CD4-positive, alpha-beta T cell treated with Interleukin-15 for 4 hours (primary cell): ENCODE data around the gene CACNA1C.

Experiments used
- DNase-seq: peaks from one replicate; pipeline ENCODE4 v3.0.0-alpha.2; 2020; ENCODE audit warnings: low spot score

The CACNA1C gene

DNA sequence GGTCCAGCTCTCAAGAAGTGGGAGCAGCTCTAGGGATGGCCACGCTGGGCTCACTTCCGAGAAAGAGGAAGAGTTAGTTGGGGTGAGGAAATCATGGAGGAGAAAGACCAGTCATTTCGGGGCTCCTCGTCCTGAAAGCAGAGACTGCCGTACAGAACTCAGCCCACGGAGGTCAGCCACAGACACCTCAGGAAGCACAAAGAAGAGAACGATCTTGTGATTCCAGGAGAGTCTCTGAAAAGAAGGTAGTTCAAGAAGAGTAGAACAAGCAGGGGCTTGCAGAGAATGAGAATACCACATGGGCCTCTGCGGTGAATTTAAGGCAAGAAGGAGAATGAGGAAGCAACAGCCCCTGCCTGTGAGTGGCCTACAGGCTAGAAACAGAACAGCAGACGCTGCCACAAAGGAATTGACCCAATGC lies 311.9 kb downstream of the CACNA1C start:
- no peak for DNase-seq

DNA sequence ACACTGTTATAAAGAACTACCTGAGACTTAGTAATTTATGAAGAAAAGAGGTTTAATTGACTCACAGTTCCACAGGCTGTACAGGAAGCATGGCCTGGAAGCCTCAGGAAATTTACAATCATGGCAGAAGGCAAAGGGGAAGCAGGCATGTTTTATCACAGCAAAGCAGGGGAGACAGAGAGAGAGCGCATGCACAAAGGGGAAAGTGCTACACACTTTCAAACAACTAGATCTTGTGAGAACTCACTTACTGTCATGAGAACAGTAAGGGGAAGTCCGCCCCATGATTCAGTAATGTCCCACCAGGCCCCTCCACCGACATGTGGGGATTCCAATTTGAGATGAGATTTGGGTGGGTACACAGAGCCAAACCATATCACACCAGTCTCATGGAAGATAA lies 313.9 kb downstream of the CACNA1C start:
- DNase-seq = no peak

DNA sequence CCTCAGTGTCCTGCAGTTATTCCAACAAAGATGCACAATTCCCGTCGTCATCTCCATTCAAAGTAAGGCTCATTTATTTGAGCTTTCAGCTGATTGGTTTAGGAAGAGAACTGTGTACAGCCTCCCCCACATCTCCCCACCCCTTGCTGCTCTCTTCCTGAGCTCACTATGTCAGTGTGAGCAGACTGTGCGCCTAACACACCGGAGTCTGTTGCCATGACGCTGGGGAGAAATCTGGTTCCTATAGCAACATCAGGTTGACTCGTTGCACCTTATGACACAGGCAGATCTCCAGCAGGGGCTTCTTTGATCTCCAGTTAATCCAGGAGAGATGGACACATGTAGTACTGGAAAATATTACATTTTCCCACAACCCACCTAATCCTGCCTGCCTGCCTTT lies 319.4 kb downstream of the CACNA1C start:
- DNase-seq = no peak

DNA sequence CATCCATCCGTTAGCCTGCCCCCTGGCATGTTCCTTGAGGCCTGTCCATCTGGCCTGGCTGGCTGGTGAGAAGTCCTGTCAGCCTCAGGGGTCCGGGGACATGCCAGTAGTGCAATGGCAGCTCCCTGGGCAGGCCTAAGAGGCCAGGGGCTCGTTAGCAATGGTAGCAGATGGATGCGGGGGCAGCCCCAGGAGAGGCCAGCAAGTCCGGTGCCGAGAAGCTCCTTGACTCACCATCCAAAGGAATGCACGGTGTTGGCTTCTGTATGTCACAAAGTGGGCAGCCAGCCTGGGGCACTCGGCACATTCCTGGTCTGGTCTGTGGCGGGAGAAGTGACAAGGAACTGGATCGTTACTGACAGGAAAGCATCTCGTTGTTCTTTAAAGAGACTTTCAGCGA lies 319.9 kb downstream of the CACNA1C start:
- no peak for DNase-seq

DNA sequence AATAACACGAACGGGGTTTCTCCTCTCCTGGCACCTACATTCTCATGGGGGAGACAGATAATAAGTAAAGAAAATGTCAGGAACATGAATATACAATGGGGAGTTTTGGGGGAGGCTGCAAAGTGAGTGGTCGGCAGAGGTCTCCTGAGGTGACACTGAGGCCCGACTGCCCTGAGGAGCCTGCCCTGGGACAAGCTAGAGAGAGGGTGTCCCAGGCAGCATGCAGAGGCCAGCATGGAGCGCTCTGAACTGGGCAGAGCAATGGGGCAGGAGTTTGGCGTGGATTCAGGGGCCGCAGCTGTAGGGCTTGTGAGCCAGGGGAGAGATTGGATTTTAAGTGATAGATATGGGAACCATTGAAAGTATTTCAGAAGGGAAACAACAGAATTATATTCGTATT lies 320.5 kb downstream of the CACNA1C start:
- no peak for DNase-seq

DNA sequence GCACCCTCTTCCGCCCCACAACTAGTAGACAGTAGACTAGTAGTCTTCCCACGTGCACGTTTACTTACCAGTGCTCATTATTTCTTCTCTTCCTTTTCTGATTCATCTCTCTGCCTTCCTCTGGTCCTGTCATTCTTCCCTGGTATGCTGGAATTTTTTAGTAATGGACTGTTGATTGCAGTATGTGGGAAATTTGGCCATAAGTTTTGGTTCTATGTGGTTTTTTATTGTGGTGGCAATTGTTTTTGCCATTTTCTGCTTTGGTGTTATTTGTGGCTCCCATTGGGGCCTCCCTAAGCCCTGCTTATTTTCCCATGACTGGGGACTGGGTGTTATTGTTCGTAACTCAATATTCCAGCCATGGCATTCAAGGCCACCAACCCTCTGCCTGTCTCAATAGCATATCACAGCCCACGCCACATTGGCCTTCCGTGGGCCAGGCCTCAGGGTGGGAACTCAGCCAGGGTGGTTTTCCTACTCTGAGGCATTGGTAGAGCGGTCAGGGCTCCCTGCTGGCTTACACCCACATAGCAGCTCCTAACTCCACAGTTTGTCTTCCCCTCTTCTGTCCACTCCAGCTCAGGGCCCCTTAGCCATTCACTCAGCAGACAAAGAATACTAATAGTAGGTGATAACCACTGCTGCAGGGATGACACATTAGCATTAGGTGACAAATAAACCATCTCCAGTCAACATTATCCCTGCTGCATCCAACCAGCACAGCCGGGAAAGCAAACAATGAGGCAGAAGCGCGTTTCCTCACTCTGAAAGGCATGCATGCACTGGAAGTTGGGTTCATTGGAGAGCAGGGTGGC lies 321.5 kb downstream of the CACNA1C start:
- no peak for DNase-seq

DNA sequence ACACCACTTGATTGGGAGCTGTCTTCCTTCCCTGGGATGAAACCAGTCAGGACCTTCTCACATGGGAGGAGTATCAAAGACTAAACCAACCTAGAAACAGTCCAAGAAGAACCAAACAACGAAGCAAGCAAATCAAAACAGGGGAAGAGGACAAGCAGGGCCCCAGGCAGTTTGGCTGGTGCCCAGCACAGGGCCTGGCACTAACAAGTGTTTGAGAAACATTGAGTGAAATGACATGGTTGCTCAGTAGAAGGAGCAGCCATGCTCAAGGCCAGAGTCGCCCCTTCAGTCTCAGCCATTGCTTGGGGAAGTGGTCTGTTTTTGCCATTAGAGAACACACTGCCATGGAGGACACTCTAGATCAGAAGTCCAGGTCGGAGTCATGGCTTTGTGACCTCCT lies 323.1 kb downstream of the CACNA1C start:
- no peak for DNase-seq

DNA sequence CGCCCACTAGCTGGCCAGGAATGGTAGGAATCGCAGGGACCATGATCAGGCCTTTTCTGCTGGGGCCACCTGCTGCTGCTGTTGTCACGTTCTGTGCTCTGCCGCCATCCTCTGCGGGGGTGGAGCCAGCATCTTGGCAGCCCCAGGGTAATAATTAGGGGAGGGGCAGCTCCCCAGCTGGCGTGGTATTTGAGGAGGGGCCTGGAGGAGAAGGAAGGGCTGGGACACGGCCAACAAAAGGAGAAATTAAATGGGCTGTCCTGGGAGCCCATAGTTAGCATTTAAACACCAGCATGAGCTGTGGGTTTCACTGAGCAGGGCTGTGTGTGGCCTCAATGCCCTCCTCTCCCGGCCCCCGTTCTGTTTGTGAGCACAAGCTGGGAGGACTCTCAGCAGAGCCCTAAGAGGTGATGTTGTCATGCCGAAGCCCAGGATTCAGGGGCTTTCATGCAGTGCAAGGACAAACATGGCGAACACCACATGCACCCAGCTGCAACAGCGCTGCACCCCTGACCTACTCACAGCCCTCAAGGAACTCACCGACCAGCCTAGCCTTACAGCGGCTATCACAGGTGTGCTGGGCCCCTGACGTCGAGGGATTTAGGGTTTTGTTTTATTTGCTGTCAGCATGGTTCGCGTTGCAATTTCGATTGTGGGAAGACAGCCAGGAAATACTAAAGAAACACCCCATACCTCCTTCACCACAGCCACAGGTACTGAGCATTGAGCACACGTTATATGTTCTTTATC lies 324.3 kb downstream of the CACNA1C start:
- no peak for DNase-seq

DNA sequence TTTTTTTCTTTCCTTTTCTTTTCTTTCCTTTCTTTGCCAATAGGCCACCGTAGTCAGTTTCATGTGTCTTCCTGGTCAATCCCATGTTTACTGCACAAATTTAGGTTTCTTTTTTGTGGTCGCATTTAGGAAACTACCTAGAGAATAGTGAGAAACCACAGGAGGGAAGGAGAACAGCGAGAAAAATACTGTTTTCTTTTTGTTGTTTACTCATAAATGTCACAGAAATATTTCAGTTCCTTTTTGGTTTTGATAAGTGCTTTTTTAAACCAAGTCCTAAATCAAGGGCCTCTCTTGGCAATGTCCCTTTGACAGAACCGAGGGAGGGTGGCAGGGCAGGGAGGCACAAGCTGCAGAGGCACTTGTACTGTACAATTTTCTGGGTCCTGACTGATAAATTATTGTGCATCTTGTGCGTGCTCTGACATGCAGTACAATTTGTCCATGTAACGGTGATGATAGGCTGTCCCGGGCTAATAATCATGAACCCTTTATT lies 326.1 kb downstream of the CACNA1C start:
- no peak for DNase-seq

DNA sequence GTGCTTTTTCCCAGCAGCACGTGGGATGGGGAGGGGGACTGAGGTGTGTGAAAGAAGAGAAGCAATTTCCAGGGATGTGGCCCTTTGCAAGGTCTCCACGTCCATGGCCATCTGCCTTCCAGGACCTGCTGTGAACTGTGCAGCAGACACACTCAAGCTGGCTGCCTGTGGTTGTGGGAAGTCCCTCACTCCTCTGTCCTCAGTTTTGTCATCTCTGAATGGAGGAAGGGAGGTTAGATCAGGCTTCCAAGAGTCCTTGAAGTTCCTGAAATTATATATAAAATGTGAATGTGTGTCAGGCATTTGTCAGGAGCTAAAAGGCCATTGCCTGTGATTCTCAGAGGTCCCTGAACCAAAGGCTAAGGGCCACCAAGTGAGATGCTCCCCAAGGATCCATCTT lies 328.2 kb downstream of the CACNA1C start:
- DNase-seq = no peak

DNA sequence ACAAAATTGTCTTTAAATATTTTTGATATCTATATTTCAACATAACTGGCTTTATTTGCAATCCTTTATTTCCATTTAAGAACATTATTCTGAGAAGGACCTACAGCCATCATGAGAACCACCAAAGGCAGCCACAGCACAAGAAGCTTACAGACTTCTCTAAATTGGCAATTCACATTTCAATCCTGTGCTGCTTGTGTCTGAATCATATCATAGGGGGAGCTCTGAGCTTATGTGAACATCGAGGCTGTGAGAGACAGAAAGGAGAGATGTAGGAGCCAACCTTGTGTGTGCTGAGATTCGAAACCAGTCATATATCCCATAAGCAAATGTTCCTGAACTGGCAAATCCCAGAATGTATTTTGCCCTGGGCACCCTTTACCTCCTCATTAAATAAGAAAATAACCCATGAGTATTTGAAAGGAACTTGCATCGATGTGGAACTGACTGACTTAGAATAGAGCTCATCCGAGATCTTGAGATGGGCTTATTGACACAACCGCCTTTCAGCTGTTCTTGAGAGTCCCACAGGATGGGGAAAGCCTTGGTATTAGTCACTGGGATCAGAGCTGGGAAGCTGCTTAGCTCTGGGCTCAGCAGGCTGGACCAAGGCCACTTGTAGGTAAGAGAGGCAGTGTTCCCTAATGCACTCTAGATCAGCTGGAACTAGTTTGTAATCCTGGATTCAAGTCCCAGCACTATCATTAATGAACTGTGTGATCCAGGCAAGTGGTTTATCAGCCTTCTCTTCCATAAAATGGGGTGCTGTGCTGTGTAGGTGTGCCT lies 329.8 kb downstream of the CACNA1C start:
- DNase-seq = no peak

DNA sequence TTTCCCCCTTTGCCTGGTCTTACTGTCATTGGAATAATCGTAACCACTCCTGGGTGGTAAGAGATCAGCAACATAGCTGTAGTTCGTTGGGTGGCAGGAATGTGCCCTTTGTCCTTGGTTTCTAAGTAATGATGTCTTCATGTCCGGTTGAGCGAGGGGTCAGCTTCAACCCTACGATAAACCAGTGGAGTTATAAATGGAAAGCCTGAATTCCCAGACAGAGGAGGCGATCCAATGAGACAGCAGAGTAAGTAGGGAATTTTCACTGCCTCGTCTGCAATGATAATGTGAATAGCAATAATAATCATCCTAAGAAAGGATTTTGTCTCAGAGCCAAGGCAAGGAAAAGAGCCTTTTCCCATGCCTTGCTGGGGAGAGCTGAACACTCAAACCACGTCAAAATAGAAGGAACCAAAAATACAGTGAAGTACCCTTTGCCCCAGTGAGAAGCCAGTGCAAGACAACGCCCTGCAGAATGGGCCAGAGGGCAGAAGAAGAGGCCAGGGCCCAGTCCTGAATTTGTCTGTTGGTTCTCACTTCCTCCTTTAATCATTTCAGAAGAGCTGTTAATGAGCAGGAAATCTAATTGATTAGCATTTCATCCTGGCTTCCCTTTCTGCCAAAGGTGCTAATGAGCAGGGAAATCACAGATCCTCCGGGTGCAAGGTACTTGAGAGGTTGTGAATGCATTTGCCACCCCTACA lies 330.7 kb downstream of the CACNA1C start:
- no peak for DNase-seq

DNA sequence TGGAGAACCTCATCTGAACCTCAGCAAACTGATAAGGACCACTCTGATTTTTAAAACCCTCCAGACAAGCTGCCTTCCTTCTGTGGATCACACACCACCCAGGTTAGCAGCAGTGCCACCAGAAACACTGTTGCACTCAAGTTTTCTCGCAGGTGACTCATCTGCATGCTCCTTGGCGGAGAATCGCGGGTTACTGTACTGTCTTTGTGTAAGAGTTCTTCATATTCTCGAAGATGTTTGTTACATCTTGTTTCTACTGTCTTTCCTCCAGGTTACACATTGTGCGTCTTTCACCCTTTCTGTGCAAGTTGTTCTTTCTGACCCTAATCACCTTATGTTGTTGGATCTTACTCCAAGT lies 331.2 kb downstream of the CACNA1C start:
- no peak for DNase-seq

DNA sequence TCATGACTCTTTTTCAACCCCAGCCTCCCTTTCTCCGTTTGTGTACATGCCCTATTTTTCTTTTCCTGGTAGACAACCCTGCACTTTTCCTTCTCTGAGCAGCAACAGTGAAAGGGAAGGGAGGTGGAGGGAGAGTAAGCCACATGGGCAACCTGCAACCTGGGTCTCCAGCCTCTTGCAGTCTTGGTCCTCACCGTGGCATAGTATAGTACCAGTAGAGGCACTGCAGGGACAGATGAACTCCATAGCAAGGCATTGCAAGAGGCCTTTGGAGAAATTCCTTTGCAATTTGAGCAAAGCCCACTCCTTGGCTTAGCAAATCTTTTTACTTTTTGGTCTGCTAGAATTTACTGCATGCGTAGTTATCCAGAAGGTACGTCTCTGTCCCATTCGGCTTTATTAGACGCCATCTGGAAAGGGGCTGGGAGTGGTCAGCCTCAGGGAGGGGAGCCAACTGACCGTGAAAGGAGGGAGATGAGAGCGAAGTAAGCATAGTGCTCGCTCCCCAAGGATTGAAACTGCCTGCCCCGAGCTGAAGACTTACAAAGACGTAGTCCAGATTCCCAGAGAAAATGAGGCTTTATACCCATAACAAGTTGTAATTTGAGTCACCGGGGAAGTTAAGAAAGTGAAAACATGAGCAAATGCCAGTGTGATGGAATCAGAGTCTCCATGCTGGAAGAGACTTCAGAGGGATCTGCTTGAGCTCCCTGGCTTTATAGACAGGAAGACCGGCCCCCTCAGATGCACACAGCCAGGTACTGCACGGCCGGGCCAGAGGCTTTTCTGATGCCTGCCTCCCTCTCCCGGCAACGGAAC lies 332.0 kb downstream of the CACNA1C start:
- DNase-seq = no peak

DNA sequence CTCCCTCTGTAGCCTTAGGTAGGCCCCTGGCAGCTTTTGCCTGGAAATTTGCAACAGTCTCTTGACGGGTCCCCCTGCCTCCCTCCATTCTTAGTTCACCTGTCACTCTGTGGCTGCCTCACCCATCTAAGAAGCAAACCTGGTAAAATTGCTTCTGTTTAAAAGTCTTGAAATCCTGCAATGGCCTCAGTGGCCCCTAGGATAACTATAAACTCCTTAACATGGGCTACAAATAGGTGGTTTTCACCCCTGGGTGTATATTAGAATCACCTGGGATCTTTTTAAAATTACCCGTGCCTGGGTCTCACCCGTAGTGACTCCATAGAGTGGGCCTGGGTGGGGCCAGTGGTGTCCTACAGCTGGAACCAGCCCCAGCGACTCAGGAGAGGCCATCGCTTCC lies 332.7 kb downstream of the CACNA1C start:
- no peak for DNase-seq

DNA sequence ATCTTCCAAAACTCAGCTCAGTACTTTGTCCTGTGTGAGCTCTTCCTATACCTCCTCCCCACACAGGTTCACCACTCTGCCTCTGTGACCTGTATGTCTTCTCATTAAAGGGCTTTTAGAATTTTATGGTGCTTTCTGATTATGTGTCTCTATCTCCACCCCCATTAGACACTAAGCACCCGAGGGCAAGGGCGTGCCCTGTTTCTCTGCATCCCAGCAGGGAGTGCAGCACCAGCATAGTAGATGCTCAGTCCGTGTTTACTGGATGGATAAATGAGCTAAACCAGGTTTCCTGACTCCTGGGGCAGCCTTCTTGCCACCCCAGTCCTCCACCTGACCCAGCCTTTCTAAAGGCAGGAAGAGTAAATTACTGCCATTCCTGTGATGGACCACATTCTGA lies 333.8 kb downstream of the CACNA1C start:
- DNase-seq = no peak

DNA sequence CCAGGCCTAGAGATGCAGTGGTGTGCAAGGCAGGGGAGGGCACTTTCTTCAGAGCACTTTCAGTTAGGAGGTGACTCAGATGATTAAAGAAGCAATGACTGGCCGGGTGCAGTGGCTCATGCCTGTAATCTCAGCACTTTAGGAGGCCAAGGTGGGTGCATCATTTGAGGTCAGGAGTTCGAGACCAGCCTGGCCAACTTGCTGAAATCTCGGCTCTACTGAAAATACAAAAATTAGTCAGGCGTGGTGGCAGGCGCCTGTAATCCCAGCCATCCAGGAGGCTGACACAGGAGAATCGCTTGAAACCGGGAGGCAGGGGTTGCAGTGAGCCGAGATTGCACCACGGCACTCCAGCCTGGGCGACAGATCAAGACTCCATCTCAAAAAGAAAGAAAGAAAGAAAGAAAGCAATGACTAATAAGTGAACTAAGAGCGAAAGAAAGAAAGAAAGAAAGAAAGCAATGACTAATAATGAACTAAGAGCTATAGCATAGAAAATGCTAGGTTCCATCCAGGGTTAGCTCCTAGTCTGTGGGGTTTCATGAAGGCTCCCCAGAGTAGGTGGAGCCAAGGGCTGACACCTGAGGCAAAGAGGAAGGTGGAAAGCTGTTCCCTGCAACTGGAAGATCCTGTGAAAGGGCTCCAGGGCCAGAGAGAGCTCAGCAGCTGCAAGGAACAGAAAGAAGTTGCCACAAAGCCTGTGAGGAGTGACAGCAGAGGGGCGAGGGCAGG lies 334.5 kb downstream of the CACNA1C start:
- DNase-seq = no peak

DNA sequence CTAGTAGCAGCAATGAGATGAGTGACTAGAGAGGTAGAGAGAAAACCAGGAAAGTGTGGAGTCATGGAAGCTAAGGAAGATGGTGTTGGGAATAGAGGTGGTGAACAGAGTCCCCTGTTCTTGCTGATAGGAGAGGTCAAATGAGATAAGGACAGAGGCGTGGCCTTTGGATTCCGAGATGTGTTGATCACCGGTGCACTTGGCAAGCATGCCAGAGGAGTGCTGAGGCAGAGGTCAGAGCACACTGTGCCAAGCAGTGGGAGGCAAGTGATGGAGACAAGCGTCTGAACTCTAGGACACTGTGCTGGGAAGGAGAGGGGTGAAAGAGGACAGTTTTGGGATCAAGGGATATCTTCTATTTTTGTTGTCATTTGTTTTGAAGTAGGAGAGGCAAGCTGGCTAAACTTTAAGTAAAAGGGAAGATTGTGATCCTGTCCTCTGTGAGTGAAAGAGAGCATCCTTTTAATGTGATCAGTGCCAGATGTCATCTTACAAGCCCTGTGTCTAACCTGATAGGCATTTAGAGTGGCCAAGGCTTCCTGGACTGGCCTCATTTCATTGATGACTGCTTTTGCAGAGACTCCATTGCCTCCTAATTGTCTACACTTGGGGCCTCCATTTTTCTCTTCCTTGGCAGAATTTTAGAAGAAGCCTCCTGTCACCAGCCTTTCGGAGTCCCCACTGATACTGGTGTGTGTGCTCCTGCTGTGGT lies 336.4 kb downstream of the CACNA1C start:
- no peak for DNase-seq

DNA sequence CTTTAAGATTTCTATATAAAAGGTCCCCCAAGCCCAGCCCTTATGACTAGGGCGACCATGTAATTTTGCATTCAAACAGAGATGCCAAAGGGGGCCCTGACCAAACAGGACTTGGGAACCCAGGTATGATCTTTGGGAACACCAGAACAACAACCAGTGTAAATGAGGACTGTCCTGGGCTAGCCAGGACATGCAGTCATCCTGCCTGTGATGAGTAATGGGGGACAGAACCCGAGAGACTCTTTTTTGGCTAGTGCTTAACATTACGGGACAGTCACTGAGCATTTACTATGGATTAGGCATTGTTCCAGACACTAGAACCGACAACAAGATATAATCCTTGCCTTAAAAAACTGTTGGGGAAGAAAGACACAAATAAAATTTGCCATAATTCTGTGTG lies 337.3 kb downstream of the CACNA1C start:
- DNase-seq = no peak

DNA sequence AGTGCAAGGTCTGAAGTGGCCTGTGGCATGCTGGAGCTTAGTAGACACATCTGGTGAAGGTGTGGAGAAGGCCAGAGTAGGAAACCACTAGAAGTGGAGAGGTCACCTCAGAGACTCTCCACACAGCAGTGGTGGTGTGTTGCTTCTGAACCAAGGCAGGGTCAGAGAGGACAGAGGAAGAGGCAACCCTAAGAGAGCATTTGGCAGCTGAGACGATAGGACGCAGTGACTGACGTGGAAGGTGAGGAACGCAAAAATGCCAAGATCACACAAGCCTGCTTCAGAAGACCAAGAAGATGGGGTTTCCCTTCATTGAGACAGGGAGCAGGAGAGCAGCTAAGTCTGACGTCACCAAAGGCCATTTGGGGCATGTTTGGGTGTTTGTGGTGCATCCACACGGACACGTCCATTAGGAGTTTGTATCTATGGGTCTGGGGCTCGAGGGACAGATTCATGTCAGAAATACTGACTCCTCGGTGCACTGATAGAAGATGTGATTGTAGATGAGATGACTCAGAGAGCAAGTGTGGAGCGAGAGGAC lies 338.1 kb downstream of the CACNA1C start:
- DNase-seq = no peak
